ENCODE measurements around the gene VPS16. TPM values are rescaled to one million over a fixed set of nuclear protein-coding genes. Genes with fewer than 3 reads are reported as not detected.

VPS16 gene
- total RNA-seq, 1 donor from 2014 or later, result 49.9 TPM

- Mint-ChIP-seq H3K4me3 (no peak overlapping the region), H3K36me3 (peaks cover 13% of the 10 kb centered on the region)
Measured at GRCh38 chr20:2864626-2865025, 24.1 kb downstream of the VPS16 start.

DNA sequence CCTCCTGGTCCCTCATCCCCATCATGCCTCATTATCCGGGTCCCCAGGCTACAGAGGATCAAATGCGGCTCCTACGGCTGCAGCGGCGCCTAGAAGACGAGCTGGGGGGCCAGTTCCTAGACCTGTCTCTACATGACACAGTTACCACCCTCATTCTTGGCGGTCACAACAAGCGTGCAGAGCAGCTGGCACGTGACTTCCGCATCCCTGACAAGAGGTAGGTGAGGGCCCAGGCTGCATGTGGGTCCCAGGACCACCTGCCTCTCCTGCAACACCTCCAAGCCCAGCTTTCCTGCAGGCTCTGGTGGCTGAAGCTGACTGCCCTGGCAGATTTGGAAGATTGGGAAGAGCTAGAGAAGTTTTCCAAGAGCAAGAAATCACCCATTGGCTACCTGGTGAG is 24.6 kb downstream of the VPS16 start:
- Mint-ChIP-seq H3K27me3 (peaks cover 4% of the 10 kb centered on the region), H3K36me3 (peaks cover 13% of the 10 kb centered on the region), H3K27ac (no peak overlapping the region), H3K4me1 (ENCODE audit: unreplicated experiment) (peaks cover 5% of the 10 kb centered on the region), H3K4me3 (no peak overlapping the region), H3K9me3 (no peaks in the 10 kb centered on the region)
- no peak for DNase-seq (ENCODE audit: extremely low spot score, unreplicated experiment)
- TF ChIP-seq CTCF (conservative IDR thresholded peaks at IDR 0.05), result no peak

More at GRCh38 chr20:2864626-2865025, 24.1 kb downstream of the VPS16 start:
- Mint-ChIP-seq H3K9me3 (no peaks in the 10 kb centered on the region), H3K27me3 (peaks cover 4% of the 10 kb centered on the region), H3K27ac (no peak overlapping the region), H3K4me1 (ENCODE audit: unreplicated experiment) (peaks cover 4% of the 10 kb centered on the region)
- no peak for TF ChIP-seq CTCF (conservative IDR thresholded peaks at IDR 0.05)
- DNase-seq (ENCODE audit: extremely low spot score, unreplicated experiment), result no peak

GRCh38 chr20:2865630-2866029 is 25.1 kb downstream of the VPS16 start:
- TF ChIP-seq CTCF (conservative IDR thresholded peaks at IDR 0.05), result no peak
- Mint-ChIP-seq H3K36me3 (peaks cover 13% of the 10 kb centered on the region), H3K27ac (no peak overlapping the region), H3K27me3 (peaks cover 8% of the 10 kb centered on the region), H3K9me3 (no peaks in the 10 kb centered on the region), H3K4me3 (no peak overlapping the region), H3K4me1 (ENCODE audit: unreplicated experiment) (peaks cover 10% of the 10 kb centered on the region)
- DNase-seq (ENCODE audit: extremely low spot score, unreplicated experiment), result no peak

GRCh38 chr20:2866236-2866635 is 25.7 kb downstream of the VPS16 start:
- DNase-seq (ENCODE audit: extremely low spot score, unreplicated experiment), result no peak
- no peaks in the 10 kb centered on the region for H3K9me3 Mint-ChIP-seq
- H3K4me3 Mint-ChIP-seq, result no peak overlapping the region
- no peak overlapping the region for H3K27ac Mint-ChIP-seq
- TF ChIP-seq CTCF (conservative IDR thresholded peaks at IDR 0.05), result no peak
- peaks cover 14% of the 10 kb centered on the region for H3K4me1 Mint-ChIP-seq (ENCODE audit: unreplicated experiment)
- H3K36me3 Mint-ChIP-seq, result peaks cover 13% of the 10 kb centered on the region
- peaks cover 14% of the 10 kb centered on the region for H3K27me3 Mint-ChIP-seq

DNA sequence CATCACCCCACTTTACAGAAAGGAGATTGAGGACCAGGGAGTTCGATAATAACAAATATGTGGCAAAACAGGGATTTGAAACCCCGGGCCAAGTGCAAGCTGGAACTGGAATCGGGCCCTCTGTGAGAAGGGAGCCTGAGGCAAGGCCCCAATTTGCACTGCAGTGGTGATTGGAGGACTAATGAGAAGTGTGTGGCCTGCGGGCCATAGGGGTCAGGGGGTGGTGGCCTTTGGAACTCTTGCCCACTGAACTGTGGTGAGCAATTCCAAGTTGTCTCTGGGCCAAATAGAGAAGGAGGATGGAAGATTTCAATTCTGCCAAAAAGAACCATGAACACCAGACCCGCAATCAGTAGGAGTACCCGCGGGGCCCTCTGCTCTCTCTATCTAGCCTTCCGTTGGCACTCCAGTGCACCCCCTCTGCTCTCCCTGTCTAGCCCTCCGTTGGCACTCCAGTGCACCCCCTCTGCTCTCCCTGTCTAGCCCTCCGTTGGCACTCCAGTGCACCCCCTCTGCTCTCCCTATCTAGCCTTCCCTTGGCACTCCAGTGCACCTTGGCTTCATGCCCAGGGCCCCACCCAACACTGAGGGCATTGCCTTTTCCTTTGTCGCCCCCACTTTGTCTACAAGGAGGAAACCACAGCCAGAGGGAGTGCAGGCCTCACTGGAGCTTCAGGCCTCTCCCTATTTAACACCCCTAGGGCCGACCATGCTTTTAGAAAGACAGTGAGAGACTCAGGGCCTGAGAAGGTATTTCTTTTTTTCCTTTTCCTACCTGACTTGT is 26.7 kb downstream of the VPS16 start:
- Mint-ChIP-seq H3K4me3 (no peak overlapping the region), H3K9me3 (no peaks in the 10 kb centered on the region), H3K4me1 (ENCODE audit: unreplicated experiment) (peaks cover 14% of the 10 kb centered on the region), H3K36me3 (peaks cover 13% of the 10 kb centered on the region), H3K27me3 (peaks cover 22% of the 10 kb centered on the region), H3K27ac (no peak overlapping the region)
- TF ChIP-seq CTCF (conservative IDR thresholded peaks at IDR 0.05), result no peak
- DNase-seq (ENCODE audit: extremely low spot score, unreplicated experiment), result no peak
